Coronary artery (tissue), 2 donors: Measurements from ENCODE around the gene B2M.

ENCODE experiments used
- DNase-seq: peaks from one replicate; pipeline ENCODE4 v3.0.0-alpha.2; 2017; ENCODE audit warnings: low spot score
- H3K27ac ChIP-seq, 2 donors: fragments of 200-600 bp; sonication (generic); one replicate each; pipeline ENCODE4 v1.5.1; 2016 to 2019
- H3K4me3 ChIP-seq: fragments of 200-600 bp; sonication (generic); 2 replicates; pipeline ENCODE4 v1.5.1; 2016; ENCODE audit warnings: mild to moderate bottlenecking, moderate library complexity
- TF ChIP-seq, protein P1 (sequence below): fragments of 200-600 bp; sonication (generic); IDR thresholded peaks from one replicate; pipeline ENCODE4 v1.5.1; 2019; ENCODE audit warnings: antibody characterized with exemption

The B2M gene

DNA sequence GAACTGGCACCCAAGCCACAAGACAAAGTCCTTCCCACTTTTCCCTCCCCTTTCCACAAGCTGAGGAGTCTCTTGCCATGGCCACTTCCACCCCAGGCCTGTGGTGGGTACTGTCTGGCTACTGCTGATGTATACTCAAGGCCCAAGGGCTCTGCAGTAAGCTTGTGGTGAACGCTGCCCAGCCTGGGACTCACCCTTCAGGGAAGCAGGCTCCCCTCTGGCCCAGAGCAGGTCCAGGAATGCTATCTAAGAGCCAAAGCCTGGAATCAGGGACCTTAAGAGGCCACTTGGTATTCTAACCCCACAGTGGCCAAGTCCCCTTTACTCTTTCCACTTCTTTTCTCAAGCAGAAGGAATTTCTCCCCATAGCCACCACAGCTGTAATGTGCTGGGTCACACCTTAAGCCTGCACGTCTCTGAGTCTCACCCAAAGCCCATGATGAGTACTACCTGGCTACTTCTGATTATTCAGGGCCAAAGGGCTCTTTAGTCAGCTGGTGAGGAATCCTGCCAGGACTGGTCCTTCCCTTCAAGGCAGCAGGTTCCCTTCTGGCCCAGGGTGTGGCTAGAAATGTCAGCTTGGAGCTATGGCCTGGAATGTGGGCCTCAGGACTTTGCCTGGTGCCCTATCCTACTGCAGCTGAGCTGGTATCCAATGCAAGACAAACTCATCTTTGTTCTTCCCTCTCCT lies 4.2 kb upstream of the B2M start:
- no peak for DNase-seq
- no peak overlapping the region for H3K4me3 ChIP-seq
- TF ChIP-seq, protein P1, sequence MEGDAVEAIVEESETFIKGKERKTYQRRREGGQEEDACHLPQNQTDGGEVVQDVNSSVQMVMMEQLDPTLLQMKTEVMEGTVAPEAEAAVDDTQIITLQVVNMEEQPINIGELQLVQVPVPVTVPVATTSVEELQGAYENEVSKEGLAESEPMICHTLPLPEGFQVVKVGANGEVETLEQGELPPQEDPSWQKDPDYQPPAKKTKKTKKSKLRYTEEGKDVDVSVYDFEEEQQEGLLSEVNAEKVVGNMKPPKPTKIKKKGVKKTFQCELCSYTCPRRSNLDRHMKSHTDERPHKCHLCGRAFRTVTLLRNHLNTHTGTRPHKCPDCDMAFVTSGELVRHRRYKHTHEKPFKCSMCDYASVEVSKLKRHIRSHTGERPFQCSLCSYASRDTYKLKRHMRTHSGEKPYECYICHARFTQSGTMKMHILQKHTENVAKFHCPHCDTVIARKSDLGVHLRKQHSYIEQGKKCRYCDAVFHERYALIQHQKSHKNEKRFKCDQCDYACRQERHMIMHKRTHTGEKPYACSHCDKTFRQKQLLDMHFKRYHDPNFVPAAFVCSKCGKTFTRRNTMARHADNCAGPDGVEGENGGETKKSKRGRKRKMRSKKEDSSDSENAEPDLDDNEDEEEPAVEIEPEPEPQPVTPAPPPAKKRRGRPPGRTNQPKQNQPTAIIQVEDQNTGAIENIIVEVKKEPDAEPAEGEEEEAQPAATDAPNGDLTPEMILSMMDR = no peak
- H3K27ac ChIP-seq = no peak overlapping the region

DNA sequence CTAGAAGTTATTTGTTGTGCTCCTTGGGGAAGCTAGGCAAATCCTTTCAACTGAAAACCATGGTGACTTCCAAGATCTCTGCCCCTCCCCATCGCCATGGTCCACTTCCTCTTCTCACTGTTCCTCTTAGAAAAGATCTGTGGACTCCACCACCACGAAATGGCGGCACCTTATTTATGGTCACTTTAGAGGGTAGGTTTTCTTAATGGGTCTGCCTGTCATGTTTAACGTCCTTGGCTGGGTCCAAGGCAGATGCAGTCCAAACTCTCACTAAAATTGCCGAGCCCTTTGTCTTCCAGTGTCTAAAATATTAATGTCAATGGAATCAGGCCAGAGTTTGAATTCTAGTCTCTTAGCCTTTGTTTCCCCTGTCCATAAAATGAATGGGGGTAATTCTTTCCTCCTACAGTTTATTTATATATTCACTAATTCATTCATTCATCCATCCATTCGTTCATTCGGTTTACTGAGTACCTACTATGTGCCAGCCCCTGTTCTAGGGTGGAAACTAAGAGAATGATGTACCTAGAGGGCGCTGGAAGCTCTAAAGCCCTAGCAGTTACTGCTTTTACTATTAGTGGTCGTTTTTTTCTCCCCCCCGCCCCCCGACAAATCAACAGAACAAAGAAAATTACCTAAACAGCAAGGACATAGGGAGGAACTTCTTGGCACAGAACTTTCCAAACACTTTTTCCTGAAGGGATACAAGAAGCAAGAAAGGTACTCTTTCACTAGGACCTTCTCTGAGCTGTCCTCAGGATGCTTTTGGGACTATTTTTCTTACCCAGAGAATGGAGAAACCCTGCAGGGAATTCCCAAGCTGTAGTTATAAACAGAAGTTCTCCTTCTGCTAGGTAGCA lies 851 bp upstream of the B2M start:
- peak overlapping the region; percentile 96 to 99 for H3K27ac ChIP-seq
- no peak for DNase-seq
- TF ChIP-seq, protein P1 = no peak

DNA sequence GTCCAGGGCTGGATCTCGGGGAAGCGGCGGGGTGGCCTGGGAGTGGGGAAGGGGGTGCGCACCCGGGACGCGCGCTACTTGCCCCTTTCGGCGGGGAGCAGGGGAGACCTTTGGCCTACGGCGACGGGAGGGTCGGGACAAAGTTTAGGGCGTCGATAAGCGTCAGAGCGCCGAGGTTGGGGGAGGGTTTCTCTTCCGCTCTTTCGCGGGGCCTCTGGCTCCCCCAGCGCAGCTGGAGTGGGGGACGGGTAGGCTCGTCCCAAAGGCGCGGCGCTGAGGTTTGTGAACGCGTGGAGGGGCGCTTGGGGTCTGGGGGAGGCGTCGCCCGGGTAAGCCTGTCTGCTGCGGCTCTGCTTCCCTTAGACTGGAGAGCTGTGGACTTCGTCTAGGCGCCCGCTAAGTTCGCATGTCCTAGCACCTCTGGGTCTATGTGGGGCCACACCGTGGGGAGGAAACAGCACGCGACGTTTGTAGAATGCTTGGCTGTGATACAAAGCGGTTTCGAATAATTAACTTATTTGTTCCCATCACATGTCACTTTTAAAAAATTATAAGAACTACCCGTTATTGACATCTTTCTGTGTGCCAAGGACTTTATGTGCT lies 527 bp downstream of the B2M start:
- Histone ChIP-seq H3K27ac (peak overlapping the region; percentile 96 to 99), H3K4me3 (peak overlapping the region; percentile 94)
- DNase-seq = no peak
- TF ChIP-seq, protein P1 = no peak

More for the DNA sequence above, 851 bp upstream of the B2M start:
- H3K4me3 ChIP-seq = peak overlapping the region; percentile 94

DNA sequence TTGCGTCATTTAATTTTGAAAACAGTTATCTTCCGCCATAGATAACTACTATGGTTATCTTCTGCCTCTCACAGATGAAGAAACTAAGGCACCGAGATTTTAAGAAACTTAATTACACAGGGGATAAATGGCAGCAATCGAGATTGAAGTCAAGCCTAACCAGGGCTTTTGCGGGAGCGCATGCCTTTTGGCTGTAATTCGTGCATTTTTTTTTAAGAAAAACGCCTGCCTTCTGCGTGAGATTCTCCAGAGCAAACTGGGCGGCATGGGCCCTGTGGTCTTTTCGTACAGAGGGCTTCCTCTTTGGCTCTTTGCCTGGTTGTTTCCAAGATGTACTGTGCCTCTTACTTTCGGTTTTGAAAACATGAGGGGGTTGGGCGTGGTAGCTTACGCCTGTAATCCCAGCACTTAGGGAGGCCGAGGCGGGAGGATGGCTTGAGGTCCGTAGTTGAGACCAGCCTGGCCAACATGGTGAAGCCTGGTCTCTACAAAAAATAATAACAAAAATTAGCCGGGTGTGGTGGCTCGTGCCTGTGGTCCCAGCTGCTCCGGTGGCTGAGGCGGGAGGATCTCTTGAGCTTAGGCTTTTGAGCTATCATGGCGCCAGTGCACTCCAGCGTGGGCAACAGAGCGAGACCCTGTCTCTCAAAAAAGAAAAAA lies 1.2 kb downstream of the B2M start:
- Histone ChIP-seq H3K4me3 (peak overlapping the region; percentile 94), H3K27ac (peak overlapping the region; percentile 96 to 99)
- DNase-seq = peak; percentile 82
- TF ChIP-seq, protein P1 = no peak

DNA sequence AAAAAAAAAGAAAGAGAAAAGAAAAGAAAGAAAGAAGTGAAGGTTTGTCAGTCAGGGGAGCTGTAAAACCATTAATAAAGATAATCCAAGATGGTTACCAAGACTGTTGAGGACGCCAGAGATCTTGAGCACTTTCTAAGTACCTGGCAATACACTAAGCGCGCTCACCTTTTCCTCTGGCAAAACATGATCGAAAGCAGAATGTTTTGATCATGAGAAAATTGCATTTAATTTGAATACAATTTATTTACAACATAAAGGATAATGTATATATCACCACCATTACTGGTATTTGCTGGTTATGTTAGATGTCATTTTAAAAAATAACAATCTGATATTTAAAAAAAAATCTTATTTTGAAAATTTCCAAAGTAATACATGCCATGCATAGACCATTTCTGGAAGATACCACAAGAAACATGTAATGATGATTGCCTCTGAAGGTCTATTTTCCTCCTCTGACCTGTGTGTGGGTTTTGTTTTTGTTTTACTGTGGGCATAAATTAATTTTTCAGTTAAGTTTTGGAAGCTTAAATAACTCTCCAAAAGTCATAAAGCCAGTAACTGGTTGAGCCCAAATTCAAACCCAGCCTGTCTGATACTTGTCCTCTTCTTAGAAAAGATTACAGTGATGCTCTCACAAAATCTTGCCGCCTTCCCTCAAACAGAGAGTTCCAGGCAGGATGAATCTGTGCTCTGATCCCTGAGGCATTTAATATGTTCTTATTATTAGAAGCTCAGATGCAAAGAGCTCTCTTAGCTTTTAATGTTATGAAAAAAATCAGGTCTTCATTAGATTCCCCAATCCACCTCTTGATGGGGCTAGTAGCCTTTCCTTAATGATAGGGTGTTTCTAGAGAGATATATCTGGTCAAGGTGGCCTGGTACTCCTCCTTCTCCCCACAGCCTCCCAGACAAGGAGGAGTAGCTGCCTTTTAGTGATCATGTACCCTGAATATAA lies 2.0 kb downstream of the B2M start:
- Histone ChIP-seq H3K27ac (peak overlapping the region; percentile 96 to 99), H3K4me3 (peak overlapping the region; percentile 94)
- DNase-seq = no peak
- TF ChIP-seq, protein P1 = no peak
